HepG2 (cell line): ENCODE results near the gene CD68. TPM values are rescaled to one million over a fixed set of nuclear protein-coding genes. Genes with fewer than 3 reads are reported as not detected.

Experiments
- ARHGAP35 ChIP-seq: sonication (generic); formaldehyde crosslinking; IDR thresholded peaks from 2 replicates; pipeline ENCODE4 v1.9.0; 2022; ENCODE audit warnings: mild to moderate bottlenecking, inconsistent platforms, moderate library complexity, missing genetic modification reagents, borderline replicate concordance
- GFI1 ChIP-seq: sonication (generic); formaldehyde crosslinking; IDR thresholded peaks from 2 replicates; pipeline ENCODE4 v1.5.0; 2020; ENCODE audit warnings: missing genetic modification reagents, mild to moderate bottlenecking, borderline replicate concordance
- GZF1 ChIP-seq: sonication (generic); formaldehyde crosslinking; IDR thresholded peaks from 2 replicates; pipeline ENCODE4 v1.5.1; 2020; ENCODE audit warnings: mild to moderate bottlenecking, missing genetic modification reagents
- HNRNPUL1 ChIP-seq: fragments of 200-400 bp; formaldehyde crosslinking; IDR thresholded peaks from 2 replicates; pipeline ENCODE4 v1.6.1; 2017; ENCODE audit warnings: low read depth, mild to moderate bottlenecking, low read length, moderate library complexity
- MEIS1 ChIP-seq: sonication (generic); formaldehyde crosslinking; IDR thresholded peaks from 2 replicates; pipeline ENCODE4 v1.9.0; 2021; ENCODE audit warnings: mild to moderate bottlenecking, missing genetic modification reagents, moderate library complexity, borderline replicate concordance
- MXI1 ChIP-seq: IDR thresholded peaks from 3 replicates; pipeline ENCODE4 v1.6.1; 2012; ENCODE audit warnings: low read depth, low read length, inconsistent platforms, borderline replicate concordance
- PAWR ChIP-seq: sonication (generic); formaldehyde crosslinking; IDR thresholded peaks from 2 replicates; pipeline ENCODE4 v1.4.0; 2020; ENCODE audit warnings: missing genetic modification reagents, mild to moderate bottlenecking, borderline replicate concordance
- POGK ChIP-seq: sonication (generic); formaldehyde crosslinking; conservative IDR thresholded peaks from 2 replicates; pipeline ENCODE4 v1.8.0; 2022; ENCODE audit warnings: mild to moderate bottlenecking, moderate library complexity, missing genetic modification reagents
- SNAPC2 ChIP-seq: sonication (generic); formaldehyde crosslinking; IDR thresholded peaks from 2 replicates; pipeline ENCODE4 v1.8.1; 2022; ENCODE audit warnings: mild to moderate bottlenecking, missing genetic modification reagents
- TEAD2 ChIP-seq: sonication (generic); formaldehyde crosslinking; IDR thresholded peaks from 2 replicates; pipeline ENCODE4 v1.9.0; 2021; ENCODE audit warnings: missing genetic modification reagents
- ZFP41 ChIP-seq: sonication (generic); formaldehyde crosslinking; IDR thresholded peaks from 2 replicates; pipeline ENCODE4 v1.4.0; 2020; ENCODE audit warnings: mild to moderate bottlenecking, missing genetic modification reagents, borderline replicate concordance
- ZNF430 ChIP-seq: sonication (generic); formaldehyde crosslinking; IDR thresholded peaks from 2 replicates; pipeline ENCODE4 v1.9.0; 2021; ENCODE audit warnings: mild to moderate bottlenecking, missing genetic modification reagents
- ZNF441 ChIP-seq: sonication (generic); formaldehyde crosslinking; IDR thresholded peaks from 2 replicates; pipeline ENCODE4 v1.7.0; 2021; ENCODE audit warnings: missing genetic modification reagents, borderline replicate concordance
- ZNF563 ChIP-seq: sonication (generic); formaldehyde crosslinking; IDR thresholded peaks from 2 replicates; pipeline ENCODE4 v1.8.0; 2022; ENCODE audit warnings: mild to moderate bottlenecking, moderate library complexity, missing genetic modification reagents
- ZNF569 ChIP-seq: sonication (generic); formaldehyde crosslinking; IDR thresholded peaks from 2 replicates; pipeline ENCODE4 v1.5.0; 2020; ENCODE audit warnings: mild to moderate bottlenecking, missing genetic modification reagents, moderate library complexity, borderline replicate concordance
- ZNF609 ChIP-seq: sonication (generic); formaldehyde crosslinking; IDR thresholded peaks from 2 replicates; pipeline ENCODE4 v1.4.0; 2020; ENCODE audit warnings: mild to moderate bottlenecking, missing genetic modification reagents, borderline replicate concordance
- polyA plus RNA-seq, 8 experiments: library from polyadenylated mRNA; depleted of rRNA in 3 of 8; stranded (reverse) in 7 of 8; unstranded in 1 of 8; fragments of >200 nt; fragmentation: Illumina TruSeq in 4 of 8; extraction: Trizol in 4 of 8; gene quantifications; 2 replicates each; pipeline versions ENCODE4 v1.2.1 to v1.2.3, GENCODE V29; 2011 to 2016; ENCODE audit warnings: low read depth in 4 of 8, missing spikeins in 1 of 8, mixed read lengths in 1 of 8; ENCODE audit not compliant: insufficient read depth in 1 of 8
- total RNA-seq, 5 experiments: library from RNA; depleted of rRNA; stranded (reverse); fragments of >200 nt; fragmentation: Illumina TruSeq; extraction: Trizol; gene quantifications; 2 replicates each; pipeline ENCODE4 v1.2.3, GENCODE V29; 2016; ENCODE audit warnings: low read depth in 1 of 5
- TF ChIP-seq, protein P1 (sequence below): sonication (generic); formaldehyde crosslinking; IDR thresholded peaks from 2 replicates; pipeline ENCODE4 v1.4.0; 2020; ENCODE audit warnings: missing genetic modification reagents, mild to moderate bottlenecking, borderline replicate concordance

CD68 gene
- total and polyA plus RNA-seq, 2 of the 13 experiments (the other 11 are each of a cell fraction or from before 2014, with no cell fraction given) = 10.3 to 104 TPM

- TF ChIP-seq GFI1 (CRISPR knock-in tag) = no peak; the same call in 1 of the 2 replicates
- TF ChIP-seq TEAD2 (CRISPR knock-in tag) = no peak
- TF ChIP-seq HNRNPUL1 = no peak
- TF ChIP-seq POGK (CRISPR knock-in tag) = no peak
- no peak for TF ChIP-seq ZNF563 (CRISPR knock-in tag)
- no peak for TF ChIP-seq MEIS1 (CRISPR knock-in tag)
- TF ChIP-seq, protein P1, sequence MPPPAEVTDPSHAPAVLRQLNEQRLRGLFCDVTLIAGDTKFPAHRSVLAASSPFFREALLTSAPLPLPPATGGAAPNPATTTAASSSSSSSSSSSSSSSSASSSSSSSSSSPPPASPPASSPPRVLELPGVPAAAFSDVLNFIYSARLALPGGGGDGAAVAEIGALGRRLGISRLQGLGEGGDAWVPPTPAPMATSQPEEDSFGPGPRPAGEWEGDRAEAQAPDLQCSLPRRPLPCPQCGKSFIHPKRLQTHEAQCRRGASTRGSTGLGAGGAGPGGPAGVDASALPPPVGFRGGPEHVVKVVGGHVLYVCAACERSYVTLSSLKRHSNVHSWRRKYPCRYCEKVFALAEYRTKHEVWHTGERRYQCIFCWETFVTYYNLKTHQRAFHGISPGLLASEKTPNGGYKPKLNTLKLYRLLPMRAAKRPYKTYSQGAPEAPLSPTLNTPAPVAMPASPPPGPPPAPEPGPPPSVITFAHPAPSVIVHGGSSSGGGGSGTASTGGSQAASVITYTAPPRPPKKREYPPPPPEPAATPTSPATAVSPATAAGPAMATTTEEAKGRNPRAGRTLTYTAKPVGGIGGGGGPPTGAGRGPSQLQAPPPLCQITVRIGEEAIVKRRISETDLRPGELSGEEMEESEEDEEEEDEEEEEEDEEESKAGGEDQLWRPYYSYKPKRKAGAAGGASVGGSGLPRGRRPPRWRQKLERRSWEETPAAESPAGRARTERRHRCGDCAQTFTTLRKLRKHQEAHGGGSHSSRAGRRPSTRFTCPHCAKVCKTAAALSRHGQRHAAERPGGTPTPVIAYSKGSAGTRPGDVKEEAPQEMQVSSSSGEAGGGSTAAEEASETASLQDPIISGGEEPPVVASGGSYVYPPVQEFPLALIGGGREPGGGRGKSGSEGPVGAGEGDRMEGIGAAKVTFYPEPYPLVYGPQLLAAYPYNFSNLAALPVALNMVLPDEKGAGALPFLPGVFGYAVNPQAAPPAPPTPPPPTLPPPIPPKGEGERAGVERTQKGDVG (CRISPR knock-in tag) = no peak
- TF ChIP-seq PAWR = no peak
- TF ChIP-seq ZNF609 = no peak
- no peak for TF ChIP-seq ARHGAP35 (CRISPR knock-in tag)
- no peak for TF ChIP-seq ZNF430 (CRISPR knock-in tag)
- no peak for TF ChIP-seq SNAPC2 (CRISPR knock-in tag)
- TF ChIP-seq GZF1 = no peak
- no peak for TF ChIP-seq MXI1
- TF ChIP-seq ZNF569 (CRISPR knock-in tag) = no peak
- no peak for TF ChIP-seq ZNF441 (CRISPR knock-in tag)
- TF ChIP-seq ZFP41 (CRISPR knock-in tag) = no peak
These were observed 22.2 kb upstream of the CD68 start (continued) for GRCh38 chr17:7557147-7557764.
